Activated naive CD8-positive, alpha-beta T cell treated with anti-CD3 and anti-CD28 coated beads, Interleukin-2, amount 50 U/mL, for 24 hours (primary cell): ENCODE measurements around the gene GABPB1.
A peak's percentile ranks its signal among the peaks of the same experiment; 100 is the strongest.

ENCODE experiments used
- ATAC-seq: fragments of 150-1000 bp; cut with Tn5 transposase; one replicate; pipeline ENCODE4 v1.10.0; 2021
- DNase-seq: peaks from one replicate; pipeline ENCODE4 v3.0.0; 2021
- H3K27ac Mint-ChIP-seq: one replicate; pipeline ENCODE4 v1.8.0; 2021; ENCODE audit warnings: mild to moderate bottlenecking, mixed read lengths
- H3K27me3 Mint-ChIP-seq: one replicate; pipeline ENCODE4 v1.8.0; 2021; ENCODE audit warnings: mixed read lengths
- H3K36me3 Mint-ChIP-seq: one replicate; pipeline ENCODE4 v1.8.0; 2021; ENCODE audit warnings: low read depth, mixed read lengths
- H3K4me1 Mint-ChIP-seq: one replicate; pipeline ENCODE4 v1.8.0; 2021; ENCODE audit warnings: mixed read lengths
- H3K4me3 Mint-ChIP-seq: one replicate; pipeline ENCODE4 v1.8.0; 2021; ENCODE audit warnings: mild to moderate bottlenecking, moderate library complexity, mixed read lengths
- H3K9me3 Mint-ChIP-seq: one replicate; pipeline ENCODE4 v1.8.0; 2021; ENCODE audit warnings: mixed read lengths

Gene GABPB1

GRCh38 chr15:50321680-50322210, 33.3 kb downstream of the GABPB1 start:
- no peak for DNase-seq
- Mint-ChIP-seq H3K27ac (no peak overlapping the region), H3K36me3 (peaks cover 5% of the 10 kb centered on the region), H3K4me1 (peaks cover 13% of the 10 kb centered on the region), H3K9me3 (no peaks in the 10 kb centered on the region), H3K27me3 (no peaks in the 10 kb centered on the region), H3K4me3 (no peak overlapping the region)
- no peak for ATAC-seq

- Mint-ChIP-seq H3K36me3 (peaks cover 5% of the 10 kb centered on the region), H3K4me1 (peaks cover 14% of the 10 kb centered on the region), H3K4me3 (no peak overlapping the region), H3K27me3 (no peaks in the 10 kb centered on the region), H3K27ac (no peak overlapping the region), H3K9me3 (no peaks in the 10 kb centered on the region)
- no peak for DNase-seq
- no peak for ATAC-seq
Observed at GRCh38 chr15:50320504-50320903, 34.5 kb downstream of the GABPB1 start.

- H3K4me3 Mint-ChIP-seq = peak overlapping the region; percentile 56
- peak overlapping the region; percentile 57 for H3K27ac Mint-ChIP-seq
Observed at GRCh38 chr15:50318697-50319096, 36.3 kb downstream of the GABPB1 start.

GRCh38 chr15:50315814-50316630, 39.0 kb downstream of the GABPB1 start:
- H3K27ac Mint-ChIP-seq = no peak overlapping the region
- no peak for ATAC-seq
- peaks cover 25% of the 10 kb centered on the region for H3K4me1 Mint-ChIP-seq
- no peak overlapping the region for H3K4me3 Mint-ChIP-seq
- peaks cover 3% of the 10 kb centered on the region for H3K36me3 Mint-ChIP-seq
- H3K9me3 Mint-ChIP-seq = no peaks in the 10 kb centered on the region
- no peaks in the 10 kb centered on the region for H3K27me3 Mint-ChIP-seq
- no peak for DNase-seq

More at GRCh38 chr15:50318697-50319096, 36.3 kb downstream of the GABPB1 start:
- Mint-ChIP-seq H3K27me3 (no peaks in the 10 kb centered on the region), H3K36me3 (peaks cover 3% of the 10 kb centered on the region), H3K4me1 (peaks cover 17% of the 10 kb centered on the region), H3K9me3 (no peaks in the 10 kb centered on the region)
- no peak for ATAC-seq
- no peak for DNase-seq

- H3K4me3 Mint-ChIP-seq = no peak overlapping the region
- DNase-seq (no peak), ATAC-seq (no peak)
- H3K4me1 Mint-ChIP-seq = peaks cover 13% of the 10 kb centered on the region
- H3K9me3 Mint-ChIP-seq = peaks cover 20% of the 10 kb centered on the region
- peaks cover 22% of the 10 kb centered on the region for H3K36me3 Mint-ChIP-seq
- H3K27ac Mint-ChIP-seq = no peak overlapping the region
- H3K27me3 Mint-ChIP-seq = no peaks in the 10 kb centered on the region
Observed at GRCh38 chr15:50312636-50313035, 42.4 kb downstream of the GABPB1 start.

- no peak overlapping the region for H3K4me3 Mint-ChIP-seq
- peaks cover 6% of the 10 kb centered on the region for H3K4me1 Mint-ChIP-seq
- ATAC-seq (no peak), DNase-seq (no peak)
- peaks cover 26% of the 10 kb centered on the region for H3K9me3 Mint-ChIP-seq
- H3K27me3 Mint-ChIP-seq = no peaks in the 10 kb centered on the region
- peaks cover 40% of the 10 kb centered on the region for H3K36me3 Mint-ChIP-seq
- H3K27ac Mint-ChIP-seq = no peak overlapping the region
Observed at GRCh38 chr15:50307799-50308198, 47.2 kb downstream of the GABPB1 start.

GRCh38 chr15:50304836-50305235, 50.2 kb downstream of the GABPB1 start:
- Mint-ChIP-seq H3K27me3 (no peaks in the 10 kb centered on the region), H3K27ac (no peak overlapping the region), H3K4me1 (peaks cover 3% of the 10 kb centered on the region), H3K9me3 (peaks cover 26% of the 10 kb centered on the region), H3K4me3 (no peak overlapping the region), H3K36me3 (peaks cover 58% of the 10 kb centered on the region)
- DNase-seq (no peak), ATAC-seq (no peak)

- Mint-ChIP-seq H3K36me3 (peaks cover 52% of the 10 kb centered on the region), H3K27ac (no peak overlapping the region), H3K27me3 (no peaks in the 10 kb centered on the region), H3K4me1 (peaks cover 3% of the 10 kb centered on the region), H3K4me3 (no peak overlapping the region), H3K9me3 (peaks cover 5% of the 10 kb centered on the region)
- ATAC-seq (no peak), DNase-seq (no peak)
Observed at GRCh38 chr15:50302581-50302980, 52.4 kb downstream of the GABPB1 start.

GRCh38 chr15:50298340-50298739, 56.7 kb downstream of the GABPB1 start:
- no peak overlapping the region for H3K4me3 Mint-ChIP-seq
- no peaks in the 10 kb centered on the region for H3K27me3 Mint-ChIP-seq
- H3K36me3 Mint-ChIP-seq = peaks cover 45% of the 10 kb centered on the region
- DNase-seq = no peak
- no peak for ATAC-seq
- peaks cover 4% of the 10 kb centered on the region for H3K4me1 Mint-ChIP-seq
- no peak overlapping the region for H3K27ac Mint-ChIP-seq
- H3K9me3 Mint-ChIP-seq = no peaks in the 10 kb centered on the region

GRCh38 chr15:50295966-50296365, 59.0 kb downstream of the GABPB1 start:
- Mint-ChIP-seq H3K27me3 (no peaks in the 10 kb centered on the region), H3K4me1 (peaks cover 1% of the 10 kb centered on the region), H3K4me3 (no peak overlapping the region), H3K9me3 (no peaks in the 10 kb centered on the region), H3K36me3 (peaks cover 36% of the 10 kb centered on the region), H3K27ac (no peak overlapping the region)
- DNase-seq = no peak
- ATAC-seq = no peak

GRCh38 chr15:50289749-50290148, 65.2 kb downstream of the GABPB1 start:
- DNase-seq (no peak), ATAC-seq (no peak)
- H3K4me1 Mint-ChIP-seq = no peaks in the 10 kb centered on the region
- H3K27ac Mint-ChIP-seq = no peak overlapping the region
- H3K36me3 Mint-ChIP-seq = peaks cover 38% of the 10 kb centered on the region
- no peak overlapping the region for H3K4me3 Mint-ChIP-seq
- no peaks in the 10 kb centered on the region for H3K9me3 Mint-ChIP-seq
- H3K27me3 Mint-ChIP-seq = no peaks in the 10 kb centered on the region

GRCh38 chr15:50287324-50288116, 67.5 kb downstream of the GABPB1 start:
- ATAC-seq (no peak), DNase-seq (no peak)
- H3K9me3 Mint-ChIP-seq = no peaks in the 10 kb centered on the region
- no peak overlapping the region for H3K4me3 Mint-ChIP-seq
- peaks cover 41% of the 10 kb centered on the region for H3K36me3 Mint-ChIP-seq
- no peaks in the 10 kb centered on the region for H3K27me3 Mint-ChIP-seq
- no peaks in the 10 kb centered on the region for H3K4me1 Mint-ChIP-seq
- no peak overlapping the region for H3K27ac Mint-ChIP-seq

- H3K27ac Mint-ChIP-seq = no peak overlapping the region
- peaks cover 28% of the 10 kb centered on the region for H3K36me3 Mint-ChIP-seq
- no peak for DNase-seq
- no peak for ATAC-seq
- no peaks in the 10 kb centered on the region for H3K27me3 Mint-ChIP-seq
- peaks cover 18% of the 10 kb centered on the region for H3K4me1 Mint-ChIP-seq
- no peaks in the 10 kb centered on the region for H3K9me3 Mint-ChIP-seq
- H3K4me3 Mint-ChIP-seq = no peak overlapping the region
Observed at GRCh38 chr15:50281427-50281826, 73.6 kb downstream of the GABPB1 start.

GRCh38 chr15:50280271-50280670, 74.7 kb downstream of the GABPB1 start:
- Mint-ChIP-seq H3K4me3 (no peak overlapping the region), H3K36me3 (peaks cover 25% of the 10 kb centered on the region), H3K9me3 (no peaks in the 10 kb centered on the region), H3K4me1 (peaks cover 29% of the 10 kb centered on the region), H3K27me3 (no peaks in the 10 kb centered on the region), H3K27ac (no peak overlapping the region)
- DNase-seq (no peak), ATAC-seq (no peak)

GRCh38 chr15:50278496-50278895, 76.5 kb downstream of the GABPB1 start:
- Mint-ChIP-seq H3K36me3 (peaks cover 15% of the 10 kb centered on the region), H3K27me3 (no peaks in the 10 kb centered on the region), H3K9me3 (no peaks in the 10 kb centered on the region), H3K4me3 (no peak overlapping the region), H3K4me1 (peaks cover 40% of the 10 kb centered on the region), H3K27ac (peak overlapping the region; percentile 3)
- DNase-seq (no peak), ATAC-seq (no peak)
